ENCODE results near the gene ZNF48. TPM values are rescaled to one million over a fixed set of nuclear protein-coding genes. Genes with fewer than 3 reads are reported as not detected.

ZNF48 gene
- total RNA-seq, 1 experiment from 2014 or later = 0.95 TPM

- in situ Hi-C loops (cut with HindIII; ENCODE audit: low pct_unique_long_range_greater_than_20kb, low sequenced_read_pairs) = no loop called here
Measured at GRCh38 chr16:30416624-30417528, 21.7 kb downstream of the ZNF48 start.

GRCh38 chr16:30417529-30418349 lies 22.5 kb downstream of the ZNF48 start:
- in situ Hi-C loops (cut with HindIII; ENCODE audit: low pct_unique_long_range_greater_than_20kb, low sequenced_read_pairs) = no loop called here
- peak; percentile 92 for DNase-seq (ENCODE audit: low read depth, low spot score)

More at GRCh38 chr16:30416624-30417528, 21.7 kb downstream of the ZNF48 start:
- no peak for DNase-seq (ENCODE audit: low read depth, low spot score)

- in situ Hi-C loops (cut with HindIII; ENCODE audit: low pct_unique_long_range_greater_than_20kb, low sequenced_read_pairs) = no loop called here
- DNase-seq (ENCODE audit: low read depth, low spot score) = no peak
Measured at GRCh38 chr16:30418350-30419181, 23.3 kb downstream of the ZNF48 start.

- no peak for DNase-seq (ENCODE audit: low read depth, low spot score)
- in situ Hi-C loops (cut with HindIII; ENCODE audit: low pct_unique_long_range_greater_than_20kb, low sequenced_read_pairs) = no loop called here
Measured at GRCh38 chr16:30421010-30421409, 25.8 kb downstream of the ZNF48 start.

- DNase-seq (ENCODE audit: low read depth, low spot score) = no peak
- in situ Hi-C loops (cut with HindIII; ENCODE audit: low pct_unique_long_range_greater_than_20kb, low sequenced_read_pairs) = no loop called here
Measured at GRCh38 chr16:30428055-30428454, 32.8 kb downstream of the ZNF48 start.

- DNase-seq (ENCODE audit: low read depth, low spot score) = no peak
- in situ Hi-C loops (cut with HindIII; ENCODE audit: low pct_unique_long_range_greater_than_20kb, low sequenced_read_pairs) = no loop called here
Measured at GRCh38 chr16:30429418-30429677, 34.1 kb downstream of the ZNF48 start.

- in situ Hi-C loops (cut with HindIII; ENCODE audit: low pct_unique_long_range_greater_than_20kb, low sequenced_read_pairs) = no loop called here
- DNase-seq (ENCODE audit: low read depth, low spot score) = peak; percentile 99
Measured at GRCh38 chr16:30429678-30430427, 34.6 kb downstream of the ZNF48 start, which contains the start of gene DCTPP1. DCTPP1 (minus strand) TSS chr16:30430030; CDS start chr16:30429980, 50 bp downstream.

- no peak for DNase-seq (ENCODE audit: low read depth, low spot score)
Measured at GRCh38 chr16:30430428-30430970, 35.3 kb downstream of the ZNF48 start.

GRCh38 chr16:30434852-30435251 lies 39.6 kb downstream of the ZNF48 start:
- no peak for DNase-seq (ENCODE audit: low read depth, low spot score)
- in situ Hi-C loops (cut with HindIII; ENCODE audit: low pct_unique_long_range_greater_than_20kb, low sequenced_read_pairs) = no loop called here

More at GRCh38 chr16:30430428-30430970, 35.3 kb downstream of the ZNF48 start:
- in situ Hi-C loops (cut with HindIII; ENCODE audit: low pct_unique_long_range_greater_than_20kb, low sequenced_read_pairs) = no loop called here

- in situ Hi-C loops (cut with HindIII; ENCODE audit: low pct_unique_long_range_greater_than_20kb, low sequenced_read_pairs) = no loop called here
- DNase-seq (ENCODE audit: low read depth, low spot score) = no peak
Measured at GRCh38 chr16:30437511-30438046, 42.4 kb downstream of the ZNF48 start.

GRCh38 chr16:30438835-30439234 lies 43.6 kb downstream of the ZNF48 start:
- DNase-seq (ENCODE audit: low read depth, low spot score) = no peak
- in situ Hi-C loops (cut with HindIII; ENCODE audit: low pct_unique_long_range_greater_than_20kb, low sequenced_read_pairs) = no loop called here

GRCh38 chr16:30439720-30440348 lies 44.6 kb downstream of the ZNF48 start:
- in situ Hi-C loops (cut with HindIII; ENCODE audit: low pct_unique_long_range_greater_than_20kb, low sequenced_read_pairs) = no loop called here
- no peak for DNase-seq (ENCODE audit: low read depth, low spot score)

GRCh38 chr16:30443631-30444030 lies 48.4 kb downstream of the ZNF48 start:
- in situ Hi-C loops (cut with HindIII; ENCODE audit: low pct_unique_long_range_greater_than_20kb, low sequenced_read_pairs) = no loop called here

GRCh38 chr16:30444231-30445148 lies 49.3 kb downstream of the ZNF48 start:
- in situ Hi-C loops (cut with HindIII; ENCODE audit: low pct_unique_long_range_greater_than_20kb, low sequenced_read_pairs) = no loop called here
- no peak for DNase-seq (ENCODE audit: low read depth, low spot score)

More at GRCh38 chr16:30443631-30444030, 48.4 kb downstream of the ZNF48 start:
- no peak for DNase-seq (ENCODE audit: low read depth, low spot score)

- in situ Hi-C loops (cut with HindIII; ENCODE audit: low pct_unique_long_range_greater_than_20kb, low sequenced_read_pairs) = no loop called here
- no peak for DNase-seq (ENCODE audit: low read depth, low spot score)
Measured at GRCh38 chr16:30445149-30445407, 49.9 kb downstream of the ZNF48 start.
